K562 (cell line): Measurements from ENCODE around the gene OSCAR. TPM values are rescaled to one million over a fixed set of nuclear protein-coding genes. Genes with fewer than 3 reads are reported as not detected.

Source experiments
- CREB1 ChIP-seq, 2 experiments: sonication (generic) in 1 of 2; formaldehyde crosslinking in 1 of 2; IDR thresholded peaks; 2 replicates each; pipeline versions ENCODE4 v1.6.1 to v1.8.0; 2012 to 2022; ENCODE audit warnings: inconsistent platforms in 1 of 2, mild to moderate bottlenecking in 1 of 2, missing genetic modification reagents in 1 of 2, moderate library complexity in 1 of 2
- FOS ChIP-seq: IDR thresholded peaks from 3 replicates; pipeline ENCODE4 v1.6.1; 2011; ENCODE audit not compliant: insufficient read length; ENCODE audit errors: extremely low read depth
- LEF1 ChIP-seq: fragments of 450-650 bp; IDR thresholded peaks from 2 replicates; pipeline ENCODE4 v1.6.1; 2016; ENCODE audit warnings: mild to moderate bottlenecking
- PKNOX1 ChIP-seq: fragments of 450-650 bp; IDR thresholded peaks from 2 replicates; pipeline ENCODE4 v1.6.1; 2016
- SUPT5H ChIP-seq: fragments of 450-650 bp; IDR thresholded peaks from 2 replicates; pipeline ENCODE4 v1.6.1; 2016
- ZNF436 ChIP-seq: fragments of 250-450, 450-650 bp; sonication (Bioruptor Pico); formaldehyde crosslinking; IDR thresholded peaks from 2 replicates; pipeline ENCODE4 v1.7.0; 2020; ENCODE audit warnings: mild to moderate bottlenecking
- polyA plus RNA-seq, 8 experiments: library from polyadenylated mRNA; depleted of rRNA in 4 of 8; stranded (reverse) in 5 of 8; unstranded in 3 of 8; fragments of >200 nt; fragmentation: Nextera tagmentation in 2 of 8; fragmentation: Illumina TruSeq in 1 of 8; extraction: Ambion mirVana in 2 of 8; extraction: Trizol in 1 of 8; gene quantifications; 2 replicates each; pipeline versions ENCODE4 v1.2.1 to v1.2.3, GENCODE V29; 2011 to 2014; ENCODE audit warnings: inconsistent platforms in 1 of 8, missing spikeins in 1 of 8
- total RNA-seq, 7 experiments: library from RNA; depleted of rRNA in 6 of 7; stranded (reverse); fragments of >200 nt in 6 of 7; fragmentation: Illumina TruSeq in 2 of 7; extraction: Trizol in 2 of 7; gene quantifications; 2 replicates each; pipeline versions ENCODE4 v1.2.1 to v1.2.3, GENCODE V29; 2011 to 2021; ENCODE audit warnings: low replicate concordance in 1 of 7
- TF ChIP-seq, protein P1 (sequence below): sonication (generic); formaldehyde crosslinking; IDR thresholded peaks from 2 replicates; pipeline ENCODE4 v1.8.1; 2023; ENCODE audit warnings: missing genetic modification reagents, mild to moderate bottlenecking, borderline replicate concordance

Gene OSCAR
- total and polyA plus RNA-seq, 9 of the 15 experiments (the other 6 are each of a cell fraction or from before 2014, with no cell fraction given), result 0.09 to 0.62 (median 0.13) TPM; not detected in 5

- TF ChIP-seq, protein P1, sequence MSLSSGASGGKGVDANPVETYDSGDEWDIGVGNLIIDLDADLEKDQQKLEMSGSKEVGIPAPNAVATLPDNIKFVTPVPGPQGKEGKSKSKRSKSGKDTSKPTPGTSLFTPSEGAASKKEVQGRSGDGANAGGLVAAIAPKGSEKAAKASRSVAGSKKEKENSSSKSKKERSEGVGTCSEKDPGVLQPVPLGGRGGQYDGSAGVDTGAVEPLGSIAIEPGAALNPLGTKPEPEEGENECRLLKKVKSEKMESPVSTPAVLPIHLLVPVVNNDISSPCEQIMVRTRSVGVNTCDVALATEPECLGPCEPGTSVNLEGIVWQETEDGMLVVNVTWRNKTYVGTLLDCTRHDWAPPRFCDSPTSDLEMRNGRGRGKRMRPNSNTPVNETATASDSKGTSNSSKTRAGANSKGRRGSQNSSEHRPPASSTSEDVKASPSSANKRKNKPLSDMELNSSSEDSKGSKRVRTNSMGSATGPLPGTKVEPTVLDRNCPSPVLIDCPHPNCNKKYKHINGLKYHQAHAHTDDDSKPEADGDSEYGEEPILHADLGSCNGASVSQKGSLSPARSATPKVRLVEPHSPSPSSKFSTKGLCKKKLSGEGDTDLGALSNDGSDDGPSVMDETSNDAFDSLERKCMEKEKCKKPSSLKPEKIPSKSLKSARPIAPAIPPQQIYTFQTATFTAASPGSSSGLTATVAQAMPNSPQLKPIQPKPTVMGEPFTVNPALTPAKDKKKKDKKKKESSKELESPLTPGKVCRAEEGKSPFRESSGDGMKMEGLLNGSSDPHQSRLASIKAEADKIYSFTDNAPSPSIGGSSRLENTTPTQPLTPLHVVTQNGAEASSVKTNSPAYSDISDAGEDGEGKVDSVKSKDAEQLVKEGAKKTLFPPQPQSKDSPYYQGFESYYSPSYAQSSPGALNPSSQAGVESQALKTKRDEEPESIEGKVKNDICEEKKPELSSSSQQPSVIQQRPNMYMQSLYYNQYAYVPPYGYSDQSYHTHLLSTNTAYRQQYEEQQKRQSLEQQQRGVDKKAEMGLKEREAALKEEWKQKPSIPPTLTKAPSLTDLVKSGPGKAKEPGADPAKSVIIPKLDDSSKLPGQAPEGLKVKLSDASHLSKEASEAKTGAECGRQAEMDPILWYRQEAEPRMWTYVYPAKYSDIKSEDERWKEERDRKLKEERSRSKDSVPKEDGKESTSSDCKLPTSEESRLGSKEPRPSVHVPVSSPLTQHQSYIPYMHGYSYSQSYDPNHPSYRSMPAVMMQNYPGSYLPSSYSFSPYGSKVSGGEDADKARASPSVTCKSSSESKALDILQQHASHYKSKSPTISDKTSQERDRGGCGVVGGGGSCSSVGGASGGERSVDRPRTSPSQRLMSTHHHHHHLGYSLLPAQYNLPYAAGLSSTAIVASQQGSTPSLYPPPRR (CRISPR knock-in tag), result no peak
- TF ChIP-seq FOS (peak; percentile 99), PKNOX1 (peak; percentile 99), LEF1 (peak; percentile 55; the same call in 1 of the 2 replicates), SUPT5H (0 out of 2 replicates have a peak, but pooled peaks have one; percentile 35), ZNF436 (no peak), CREB1 (IDR thresholded peaks at IDR 0.05) (0 out of 2 replicates have a peak, but pooled peaks have one; percentile 45), CREB1 (CRISPR knock-in tag; IDR thresholded peaks at IDR 0.05) (peak; percentile 40; the same call in 1 of the 2 replicates)
Observed at GRCh38 chr19:54136864-54137698, 36.5 kb upstream of the OSCAR start (continued).
